ENCODE results near the gene CTCFL.

DNA sequence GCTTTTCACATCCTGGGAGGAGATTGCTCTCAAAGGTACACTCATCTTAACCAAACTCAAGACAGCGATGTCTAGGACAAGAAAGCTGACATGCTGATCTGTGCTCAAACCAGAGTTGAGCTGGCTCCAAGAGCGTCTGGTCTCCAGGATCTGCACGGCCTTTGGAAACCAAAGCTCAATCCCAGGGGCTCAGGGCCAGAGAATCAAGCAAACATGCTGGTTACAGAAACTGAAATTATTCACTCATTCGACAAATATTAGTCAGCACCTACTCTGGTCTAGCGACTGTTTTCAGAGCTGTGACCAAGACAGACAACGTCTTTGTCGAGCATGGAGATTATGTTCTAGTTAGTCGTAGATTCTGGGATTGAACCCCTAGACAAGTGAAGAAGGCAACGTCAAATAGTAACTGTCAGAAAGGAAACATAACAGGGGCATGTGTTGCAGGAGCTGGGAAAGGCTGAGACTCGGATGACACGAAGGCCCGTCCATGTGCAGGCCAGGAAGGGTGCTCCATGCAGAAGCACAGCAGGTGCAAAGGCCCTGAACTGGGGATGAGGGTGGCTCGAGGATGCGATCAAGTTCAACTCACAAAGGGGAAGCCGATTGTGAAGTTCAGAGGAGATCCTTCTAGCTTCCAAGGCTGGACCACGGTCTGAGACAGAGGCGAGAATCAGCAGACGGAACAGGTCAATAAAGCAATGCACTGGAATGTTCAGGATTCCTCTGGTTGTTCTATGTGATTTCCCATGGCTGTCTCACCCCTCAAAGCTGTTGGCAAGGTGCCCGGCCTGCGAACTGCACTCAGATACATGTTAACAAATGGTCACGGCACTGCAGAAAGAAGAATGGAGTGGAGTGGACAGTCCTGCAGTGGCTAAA is 23.5 kb upstream of the CTCFL start:
- TF ChIP-seq, protein P1, sequence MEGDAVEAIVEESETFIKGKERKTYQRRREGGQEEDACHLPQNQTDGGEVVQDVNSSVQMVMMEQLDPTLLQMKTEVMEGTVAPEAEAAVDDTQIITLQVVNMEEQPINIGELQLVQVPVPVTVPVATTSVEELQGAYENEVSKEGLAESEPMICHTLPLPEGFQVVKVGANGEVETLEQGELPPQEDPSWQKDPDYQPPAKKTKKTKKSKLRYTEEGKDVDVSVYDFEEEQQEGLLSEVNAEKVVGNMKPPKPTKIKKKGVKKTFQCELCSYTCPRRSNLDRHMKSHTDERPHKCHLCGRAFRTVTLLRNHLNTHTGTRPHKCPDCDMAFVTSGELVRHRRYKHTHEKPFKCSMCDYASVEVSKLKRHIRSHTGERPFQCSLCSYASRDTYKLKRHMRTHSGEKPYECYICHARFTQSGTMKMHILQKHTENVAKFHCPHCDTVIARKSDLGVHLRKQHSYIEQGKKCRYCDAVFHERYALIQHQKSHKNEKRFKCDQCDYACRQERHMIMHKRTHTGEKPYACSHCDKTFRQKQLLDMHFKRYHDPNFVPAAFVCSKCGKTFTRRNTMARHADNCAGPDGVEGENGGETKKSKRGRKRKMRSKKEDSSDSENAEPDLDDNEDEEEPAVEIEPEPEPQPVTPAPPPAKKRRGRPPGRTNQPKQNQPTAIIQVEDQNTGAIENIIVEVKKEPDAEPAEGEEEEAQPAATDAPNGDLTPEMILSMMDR (IDR thresholded peaks at IDR 0.05): no peak
- TF ChIP-seq POLR2A (IDR thresholded peaks at IDR 0.05): no peak
